GM08714 (cell line): ENCODE measurements around the gene LMTK2.
"Not testable (repeated sequence)": the region's sequence is repeated elsewhere in the genome, so short reads cannot be mapped to it uniquely, and the experiment has no call there.

Source experiments
- H3K4me3 ChIP-seq: fragments of 200-500 bp; sonication (Bioruptor generic); 2 replicates; pipeline ENCODE4 v1.5.1; 2014; ENCODE audit warnings: mild to moderate bottlenecking, low read length, inconsistent platforms
- ZNF274 ChIP-seq: IDR thresholded peaks from 2 replicates; pipeline ENCODE4 v1.6.1; 2012; ENCODE audit warnings: mild to moderate bottlenecking, low read depth, low read length

Gene LMTK2

DNA sequence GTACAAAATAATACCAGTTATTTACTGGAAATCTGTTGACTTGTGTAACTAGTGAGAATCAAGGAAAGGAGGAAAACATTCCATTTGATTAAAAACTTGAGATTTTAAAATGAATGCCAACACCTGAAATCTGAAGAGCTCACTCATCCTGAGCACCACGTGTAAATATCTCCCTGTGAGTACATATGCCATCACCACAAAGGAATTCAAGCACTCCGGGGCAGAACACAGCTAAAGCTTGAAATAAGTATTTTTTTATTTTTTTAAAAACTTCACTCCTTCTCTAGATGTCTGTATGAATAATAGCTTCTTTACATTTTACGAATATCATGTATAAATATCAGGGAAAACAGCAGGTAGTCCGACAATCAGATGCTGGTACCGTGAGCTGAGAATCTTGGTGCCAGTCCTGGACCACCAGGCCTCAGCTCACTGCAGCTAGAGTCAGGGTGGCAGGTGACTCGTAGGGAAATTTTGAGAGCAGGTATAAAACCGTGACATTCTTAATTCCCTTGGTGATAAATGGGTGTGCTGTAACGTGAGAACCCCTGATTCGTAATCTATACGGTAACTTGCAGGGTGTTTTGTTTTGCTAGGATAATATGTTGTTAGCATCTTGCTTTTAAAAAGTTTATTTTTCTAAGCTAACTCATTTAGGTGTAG is 12.7 kb downstream of the LMTK2 start:
- no peak overlapping the region for H3K4me3 ChIP-seq
- TF ChIP-seq ZNF274: no peak

DNA sequence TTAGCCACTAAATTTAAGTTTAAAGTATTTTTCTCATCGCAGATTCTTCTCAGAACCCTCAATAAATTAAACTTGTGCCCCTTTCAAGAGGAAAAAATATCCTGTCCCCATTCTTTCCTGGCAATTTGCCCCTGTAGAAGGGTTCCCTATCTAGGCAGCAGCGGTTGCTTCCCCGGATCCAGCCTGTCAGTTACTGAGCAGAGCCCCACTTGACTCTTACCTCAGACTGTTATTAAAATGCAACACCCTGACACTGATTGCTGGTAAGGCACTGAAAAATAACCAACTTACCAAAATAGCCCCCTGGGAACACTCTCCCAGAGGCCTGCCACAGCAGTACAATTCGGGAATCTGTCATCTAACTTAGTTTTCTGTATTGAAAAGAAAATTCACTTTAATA is 13.9 kb downstream of the LMTK2 start:
- no peak overlapping the region for H3K4me3 ChIP-seq
- TF ChIP-seq ZNF274: no peak

DNA sequence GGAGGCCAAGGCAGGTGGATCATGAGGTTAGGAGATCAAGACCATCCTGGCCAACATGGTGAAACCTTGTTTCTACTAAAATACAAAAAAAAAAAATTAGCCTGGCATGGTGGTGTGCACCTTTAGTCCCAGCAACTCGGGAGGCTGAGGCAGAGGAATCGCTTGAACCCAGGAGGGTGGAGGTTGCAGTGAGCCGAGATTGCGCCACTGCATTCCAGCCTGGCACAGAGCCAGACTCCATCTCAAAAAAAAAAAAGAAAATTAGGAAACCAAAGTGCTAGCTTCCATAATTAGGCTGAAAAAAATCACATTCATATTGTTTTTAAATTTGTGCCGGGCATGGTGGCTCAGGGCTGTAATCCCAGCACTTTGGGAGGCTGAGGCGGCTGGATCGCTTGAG is 14.7 kb downstream of the LMTK2 start:
- H3K4me3 ChIP-seq: not testable (repeated sequence)

DNA sequence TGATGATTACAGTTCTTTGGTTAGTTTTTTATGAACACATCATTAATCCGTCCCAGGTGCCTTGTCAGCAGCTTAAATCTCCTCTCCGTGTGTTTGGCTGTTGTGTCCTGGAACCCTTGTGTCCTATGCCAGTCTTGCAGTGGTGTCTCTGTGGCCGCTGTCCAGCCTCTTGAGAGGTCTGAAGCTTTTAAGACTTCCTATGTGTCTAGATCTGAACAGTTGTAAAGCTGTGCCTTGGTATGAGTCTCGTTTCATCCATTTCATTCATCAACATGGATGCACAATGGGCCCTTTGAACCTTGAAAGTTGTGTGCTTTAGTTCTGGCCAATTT is 16.7 kb downstream of the LMTK2 start:
- TF ChIP-seq ZNF274: no peak

DNA sequence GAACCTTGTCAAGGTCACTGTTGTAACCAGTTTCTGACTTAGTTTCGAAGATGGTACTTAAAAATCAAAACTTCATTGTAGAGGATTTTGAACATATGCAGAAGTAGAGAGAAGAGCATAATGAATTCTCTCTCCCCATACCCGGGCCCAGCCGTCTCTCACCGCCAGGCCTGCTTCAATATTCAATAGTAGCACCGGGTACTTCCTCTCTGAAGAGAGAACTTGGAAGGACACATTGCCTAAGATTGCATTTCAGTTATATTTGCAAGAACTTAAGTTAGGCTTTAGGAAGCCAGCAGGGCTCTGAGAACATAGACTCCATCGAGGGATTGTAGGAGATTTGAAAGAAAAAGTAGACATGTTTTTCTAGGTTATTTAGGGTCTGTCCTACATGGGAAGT is 19.1 kb downstream of the LMTK2 start:
- TF ChIP-seq ZNF274: no peak

More for the DNA sequence above, 16.7 kb downstream of the LMTK2 start:
- no peak overlapping the region for H3K4me3 ChIP-seq

DNA sequence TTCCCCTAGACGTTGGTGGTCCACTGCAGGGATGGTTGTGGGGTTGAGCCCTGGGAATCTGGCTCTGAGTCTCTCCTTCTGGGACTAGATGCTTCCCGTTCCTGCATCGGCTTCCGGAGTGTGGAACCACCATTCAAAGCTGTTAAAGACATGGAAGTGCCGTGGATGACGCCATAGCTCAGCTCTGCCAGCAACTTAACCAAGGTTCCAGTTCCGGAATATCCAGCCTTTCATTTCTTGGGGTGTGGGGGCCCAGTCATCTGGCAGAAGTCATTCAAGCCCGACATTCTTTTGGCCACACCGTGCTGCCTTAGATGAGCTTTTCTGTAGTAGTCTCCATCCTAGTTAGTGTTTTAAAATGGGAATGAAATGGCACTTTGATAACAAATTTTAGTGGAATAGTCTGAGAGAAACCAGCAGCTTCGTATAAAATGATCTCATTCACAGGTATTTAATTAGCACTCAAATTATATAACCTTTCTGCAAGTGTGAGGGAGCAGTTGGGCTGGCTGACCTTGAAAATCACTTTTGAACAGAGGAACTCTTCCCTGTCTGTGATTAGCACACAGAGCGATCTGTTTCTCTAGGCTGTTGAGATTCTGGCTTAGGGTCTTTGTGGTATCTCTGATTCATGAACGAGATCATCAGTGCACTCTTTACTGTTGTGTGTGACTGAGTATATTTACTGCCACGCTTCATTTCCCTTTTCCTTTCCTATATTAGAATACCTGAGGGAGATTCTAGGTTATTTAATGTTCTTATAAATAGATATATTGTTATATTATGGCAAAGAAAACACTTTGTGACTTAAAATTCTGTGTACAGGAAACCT is 19.9 kb downstream of the LMTK2 start:
- no peak overlapping the region for H3K4me3 ChIP-seq
- no peak for TF ChIP-seq ZNF274

More for the DNA sequence above, 19.1 kb downstream of the LMTK2 start:
- H3K4me3 ChIP-seq: no peak overlapping the region

DNA sequence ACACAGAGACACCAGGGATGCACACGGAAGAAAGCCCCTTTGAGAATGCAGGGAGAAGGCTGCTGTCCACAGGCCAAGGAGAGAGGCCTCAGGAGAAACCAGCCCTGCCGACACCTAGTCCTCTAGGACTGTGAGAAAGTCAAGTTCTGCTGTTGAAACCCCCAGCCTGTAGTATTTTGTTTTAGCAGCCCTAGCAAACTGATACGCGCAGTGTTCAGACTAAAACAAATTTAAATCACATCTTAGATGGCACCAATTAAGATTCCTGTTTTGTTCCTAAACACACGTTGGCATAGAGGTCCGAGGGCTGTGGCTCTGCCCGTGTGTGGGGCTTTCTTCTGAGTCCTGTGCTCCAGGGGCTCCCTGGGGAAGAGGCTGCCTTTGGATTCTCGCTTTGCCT is 21.7 kb downstream of the LMTK2 start:
- TF ChIP-seq ZNF274: no peak
- no peak overlapping the region for H3K4me3 ChIP-seq

DNA sequence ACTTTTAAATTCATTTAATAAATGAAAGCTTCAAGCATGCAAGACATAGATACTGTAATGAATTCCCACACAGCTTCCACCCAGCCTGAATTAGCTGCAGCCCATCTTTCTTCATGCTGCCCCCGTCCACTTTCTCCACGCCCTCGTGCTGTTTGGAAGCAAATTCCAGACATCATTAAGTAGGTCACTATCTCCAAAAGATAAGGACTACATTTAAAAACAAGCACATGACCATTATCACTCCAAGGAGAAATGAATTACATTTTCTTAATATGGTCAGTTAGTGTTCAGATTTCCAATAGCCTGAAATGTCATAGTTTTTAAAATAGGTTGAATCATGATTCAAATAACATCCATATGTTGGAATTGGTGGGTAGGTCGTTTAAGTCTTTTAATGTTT is 24.3 kb downstream of the LMTK2 start:
- H3K4me3 ChIP-seq: no peak overlapping the region
- no peak for TF ChIP-seq ZNF274

DNA sequence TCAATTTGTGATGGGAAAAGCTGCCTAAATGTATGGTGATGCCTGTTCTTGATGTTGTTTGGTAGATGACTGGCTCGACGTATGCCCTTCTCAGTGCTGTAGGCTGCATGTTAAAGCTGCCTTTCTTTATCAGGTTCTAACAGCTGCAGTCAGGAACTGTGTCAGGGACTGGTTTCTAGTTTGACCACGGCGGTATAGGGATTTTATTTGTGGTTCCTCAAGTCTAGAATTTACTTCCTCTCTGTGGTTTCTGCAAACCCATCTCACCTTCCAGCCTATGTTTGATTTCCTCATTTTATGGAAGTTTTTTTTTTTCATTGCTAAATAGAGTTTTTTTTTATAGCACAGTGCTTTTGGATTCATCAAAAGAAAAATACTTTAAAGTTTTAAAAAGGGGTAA is 26.5 kb downstream of the LMTK2 start:
- H3K4me3 ChIP-seq: no peak overlapping the region
- no peak for TF ChIP-seq ZNF274

DNA sequence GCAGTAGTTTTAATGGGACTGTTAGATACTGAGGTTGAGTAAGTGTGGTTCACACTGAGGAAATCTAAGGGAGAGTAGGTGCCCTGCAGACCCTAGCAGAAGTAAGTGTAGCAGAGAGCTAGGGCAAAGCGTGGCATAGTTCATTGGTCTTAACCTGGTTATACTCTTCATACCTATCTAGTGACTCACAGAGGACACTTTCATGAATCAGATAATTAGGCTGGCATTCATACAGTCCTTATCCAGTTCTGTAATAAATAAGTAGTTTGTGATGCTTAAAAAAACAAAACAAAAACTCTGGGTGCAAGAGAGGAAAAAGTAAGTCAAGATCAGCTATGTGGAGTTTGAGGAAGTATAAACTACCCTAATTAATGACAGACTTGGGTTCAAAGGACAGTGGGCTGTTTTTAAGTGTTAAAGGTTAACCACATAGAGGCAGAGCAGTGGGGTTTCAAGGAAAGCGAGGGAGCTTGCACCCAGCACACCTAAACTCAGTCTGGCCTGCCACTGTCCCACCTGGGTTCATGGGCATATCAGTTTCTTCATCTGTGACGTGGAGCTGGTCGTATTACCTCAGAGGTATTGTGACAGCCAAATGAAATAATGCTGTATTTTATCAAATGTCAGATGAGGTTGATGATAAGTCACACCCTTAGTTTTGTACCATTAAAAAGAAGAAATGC is 27.1 kb downstream of the LMTK2 start:
- H3K4me3 ChIP-seq: no peak overlapping the region
- TF ChIP-seq ZNF274: no peak

DNA sequence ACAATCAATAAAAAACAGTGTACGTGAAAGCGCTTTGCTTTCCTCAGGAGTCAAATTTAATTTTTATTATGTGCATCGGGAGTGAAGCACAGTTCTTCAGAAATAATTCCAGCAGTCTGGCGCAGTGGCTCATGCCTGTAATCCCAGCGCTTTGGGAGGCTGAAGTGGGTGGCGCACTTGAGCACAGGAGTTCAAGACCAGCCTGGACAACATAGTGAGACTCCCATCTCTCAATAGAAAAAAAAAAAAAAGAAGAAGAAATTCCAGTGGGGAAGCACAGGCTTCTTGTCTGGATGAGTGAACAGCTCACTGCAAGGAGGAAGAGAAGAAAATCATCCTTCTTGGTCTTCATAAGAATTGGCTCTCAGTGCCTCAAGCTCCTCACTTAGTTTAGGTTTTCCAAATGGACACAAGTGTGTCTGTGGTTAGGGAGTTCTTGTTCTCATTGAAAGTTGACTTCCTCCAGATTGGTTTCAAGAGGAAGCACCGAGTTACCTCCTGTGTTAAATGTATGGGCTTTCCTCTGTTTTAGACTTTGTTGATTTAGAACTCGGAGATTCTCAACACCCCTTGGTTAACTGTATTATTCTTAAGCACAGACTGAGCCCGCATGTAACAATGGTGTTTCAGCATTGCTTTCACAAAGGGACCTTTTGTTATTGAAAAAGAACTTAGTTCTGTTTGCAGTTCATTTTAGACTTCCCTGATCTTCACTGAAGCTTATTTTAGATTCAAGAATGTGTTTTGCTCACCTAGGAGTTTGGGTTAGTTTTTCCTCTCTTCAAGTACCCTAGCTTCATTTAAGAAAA is 28.0 kb downstream of the LMTK2 start:
- no peak for TF ChIP-seq ZNF274
- H3K4me3 ChIP-seq: no peak overlapping the region

DNA sequence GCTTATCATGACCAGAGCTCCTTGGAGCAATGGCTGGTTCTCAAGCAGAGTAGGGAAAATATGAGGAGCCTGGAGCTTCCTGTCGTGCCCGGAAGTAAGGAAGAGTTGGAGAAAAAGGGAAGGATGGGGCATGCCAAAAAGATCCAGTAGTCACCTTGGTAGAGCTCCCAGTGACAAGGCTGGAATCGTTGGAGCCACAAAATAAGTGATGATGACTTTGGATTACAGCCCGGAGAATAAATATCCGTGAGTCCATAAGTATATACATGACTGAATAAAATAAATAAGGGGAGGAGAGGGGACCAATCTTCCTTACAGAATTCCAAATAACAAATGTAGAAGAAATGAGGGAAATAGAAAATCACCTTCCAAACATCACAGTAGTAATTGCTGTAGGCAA is 29.3 kb downstream of the LMTK2 start:
- no peak overlapping the region for H3K4me3 ChIP-seq
- no peak for TF ChIP-seq ZNF274

DNA sequence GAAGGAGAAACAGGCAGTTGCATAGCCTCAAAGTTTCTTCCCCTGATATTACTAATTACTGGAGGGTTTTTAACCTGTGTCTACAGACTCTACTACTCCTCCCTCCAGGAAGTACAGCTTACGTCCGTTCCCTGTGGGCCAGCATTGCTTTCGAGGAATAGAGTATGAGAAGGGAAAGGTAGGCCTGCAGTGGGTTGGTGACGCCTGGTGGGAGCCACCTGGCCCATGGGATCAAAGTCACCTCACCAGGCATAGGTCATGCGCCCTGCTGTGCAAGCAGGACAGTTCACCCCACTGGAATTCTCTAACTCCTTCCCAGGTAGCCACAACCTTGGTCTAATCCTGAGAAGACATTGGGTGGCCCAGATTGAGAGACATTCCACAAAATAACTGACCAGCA is 29.8 kb downstream of the LMTK2 start:
- H3K4me3 ChIP-seq: no peak overlapping the region
- TF ChIP-seq ZNF274: no peak

DNA sequence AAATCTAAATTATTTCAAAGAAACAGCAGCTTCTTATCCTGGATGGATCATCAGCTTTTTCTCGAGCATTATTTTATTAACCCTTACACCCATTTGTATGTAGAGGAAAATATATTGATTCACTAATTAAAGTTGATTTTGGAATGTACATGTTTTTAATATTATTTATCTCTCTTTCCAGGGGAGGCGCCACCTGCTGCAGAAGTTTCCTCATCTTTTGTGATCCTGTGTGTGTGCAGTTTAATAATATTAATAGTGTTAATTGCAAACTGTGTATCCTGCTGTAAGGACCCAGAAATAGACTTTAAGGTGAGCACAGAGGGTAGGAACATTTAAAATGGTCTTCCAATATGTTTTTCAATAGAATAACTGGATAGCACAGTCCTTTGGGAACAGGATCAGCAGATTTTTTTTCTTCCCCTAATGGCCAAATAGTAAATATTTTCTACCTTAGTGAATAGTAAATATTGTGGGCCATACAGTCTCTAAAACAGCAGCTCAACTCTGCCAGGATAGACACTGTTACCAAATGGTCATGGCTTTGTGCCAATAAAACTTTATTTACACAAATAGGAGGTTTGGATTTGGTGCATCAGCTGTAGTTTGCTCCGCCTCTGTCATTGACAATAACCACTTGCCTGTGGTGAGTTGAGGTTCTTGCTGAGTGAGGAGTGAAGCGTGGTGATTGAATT is 30.6 kb downstream of the LMTK2 start:
- no peak overlapping the region for H3K4me3 ChIP-seq
- no peak for TF ChIP-seq ZNF274
